SU-DHL-6 (cell line): Measurements from ENCODE around the gene ATXN7L1.

ENCODE experiments used
- EZH2phosphoT487 ChIP-seq: fragments of 200-600 bp; sonication (generic), shearing (Covaris generic); conservative IDR thresholded peaks from 2 replicates; pipeline ENCODE4 v1.6.1; 2018; ENCODE audit warnings: mild to moderate bottlenecking, antibody characterized with exemption, low read length, moderate library complexity, mixed read lengths
- TF ChIP-seq, protein P1 (sequence below): fragments of 200-600 bp; sonication (generic); IDR thresholded peaks from one replicate; pipeline ENCODE4 v1.5.1; 2017; ENCODE audit warnings: antibody characterized with exemption, mild to moderate bottlenecking, low read length, moderate library complexity; ENCODE audit not compliant: insufficient read depth, poor library complexity, severe bottlenecking

- TF ChIP-seq, protein P1, sequence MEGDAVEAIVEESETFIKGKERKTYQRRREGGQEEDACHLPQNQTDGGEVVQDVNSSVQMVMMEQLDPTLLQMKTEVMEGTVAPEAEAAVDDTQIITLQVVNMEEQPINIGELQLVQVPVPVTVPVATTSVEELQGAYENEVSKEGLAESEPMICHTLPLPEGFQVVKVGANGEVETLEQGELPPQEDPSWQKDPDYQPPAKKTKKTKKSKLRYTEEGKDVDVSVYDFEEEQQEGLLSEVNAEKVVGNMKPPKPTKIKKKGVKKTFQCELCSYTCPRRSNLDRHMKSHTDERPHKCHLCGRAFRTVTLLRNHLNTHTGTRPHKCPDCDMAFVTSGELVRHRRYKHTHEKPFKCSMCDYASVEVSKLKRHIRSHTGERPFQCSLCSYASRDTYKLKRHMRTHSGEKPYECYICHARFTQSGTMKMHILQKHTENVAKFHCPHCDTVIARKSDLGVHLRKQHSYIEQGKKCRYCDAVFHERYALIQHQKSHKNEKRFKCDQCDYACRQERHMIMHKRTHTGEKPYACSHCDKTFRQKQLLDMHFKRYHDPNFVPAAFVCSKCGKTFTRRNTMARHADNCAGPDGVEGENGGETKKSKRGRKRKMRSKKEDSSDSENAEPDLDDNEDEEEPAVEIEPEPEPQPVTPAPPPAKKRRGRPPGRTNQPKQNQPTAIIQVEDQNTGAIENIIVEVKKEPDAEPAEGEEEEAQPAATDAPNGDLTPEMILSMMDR, result no peak
- no peak for TF ChIP-seq EZH2phosphoT487
These were observed 120.0 kb downstream of the ATXN7L1 start for GRCh38 chr7:105756367-105756766.
